Stimulated activated CD8-positive, alpha-beta memory T cell treated with anti-CD3 and anti-CD28 coated beads, Interleukin-7, amount 100 ng/mL, for 24 hours (primary cell): ENCODE data around the gene RHEX.
"Not testable (repeated sequence)": the region's sequence is repeated elsewhere in the genome, so short reads cannot be mapped to it uniquely, and the experiment has no call there.

Experiments
- DNase-seq: peaks from one replicate; pipeline ENCODE4 v3.0.0-alpha.2; 2020; ENCODE audit warnings: low read depth

RHEX gene, protein sequence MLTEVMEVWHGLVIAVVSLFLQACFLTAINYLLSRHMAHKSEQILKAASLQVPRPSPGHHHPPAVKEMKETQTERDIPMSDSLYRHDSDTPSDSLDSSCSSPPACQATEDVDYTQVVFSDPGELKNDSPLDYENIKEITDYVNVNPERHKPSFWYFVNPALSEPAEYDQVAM

DNA sequence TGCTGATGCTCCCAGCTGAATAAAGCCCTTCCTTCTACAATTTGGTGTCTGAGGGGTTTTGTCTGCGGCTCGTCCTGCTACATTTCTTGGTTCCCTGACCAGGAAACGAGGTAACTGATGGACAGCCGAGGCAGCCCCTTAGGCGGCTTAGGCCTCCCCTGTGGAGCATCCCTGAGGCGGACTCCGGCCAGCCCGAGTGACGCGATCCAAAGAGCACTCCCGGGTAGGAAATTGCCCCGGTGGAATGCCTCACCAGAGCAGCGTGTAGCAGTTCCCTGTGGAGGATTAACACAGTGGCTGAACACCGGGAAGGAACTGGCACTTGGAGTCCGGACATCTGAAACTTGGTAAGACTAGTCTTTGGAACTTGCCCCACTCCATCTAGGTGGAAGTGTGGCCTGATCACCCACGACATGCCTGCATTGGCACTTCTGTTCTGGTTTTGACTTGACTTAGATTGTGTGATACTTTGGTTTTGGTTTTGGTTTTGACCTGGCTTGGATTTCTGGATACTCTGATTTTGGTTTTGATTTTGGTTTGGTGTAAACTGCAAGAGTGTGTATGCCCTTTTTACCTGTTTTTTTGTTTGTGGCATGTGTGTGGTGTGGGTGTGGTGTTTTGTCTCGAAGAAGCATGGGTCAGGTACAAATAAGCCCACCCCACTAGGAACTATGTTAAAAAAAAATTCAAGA, at the start of gene RHEX:
TSS of gene RHEX (plus strand) at position 255 of the 692 bp plus-strand sequence. CDS start 44,656 bp downstream, outside the sequence.
- not testable (repeated sequence) for DNase-seq

DNA sequence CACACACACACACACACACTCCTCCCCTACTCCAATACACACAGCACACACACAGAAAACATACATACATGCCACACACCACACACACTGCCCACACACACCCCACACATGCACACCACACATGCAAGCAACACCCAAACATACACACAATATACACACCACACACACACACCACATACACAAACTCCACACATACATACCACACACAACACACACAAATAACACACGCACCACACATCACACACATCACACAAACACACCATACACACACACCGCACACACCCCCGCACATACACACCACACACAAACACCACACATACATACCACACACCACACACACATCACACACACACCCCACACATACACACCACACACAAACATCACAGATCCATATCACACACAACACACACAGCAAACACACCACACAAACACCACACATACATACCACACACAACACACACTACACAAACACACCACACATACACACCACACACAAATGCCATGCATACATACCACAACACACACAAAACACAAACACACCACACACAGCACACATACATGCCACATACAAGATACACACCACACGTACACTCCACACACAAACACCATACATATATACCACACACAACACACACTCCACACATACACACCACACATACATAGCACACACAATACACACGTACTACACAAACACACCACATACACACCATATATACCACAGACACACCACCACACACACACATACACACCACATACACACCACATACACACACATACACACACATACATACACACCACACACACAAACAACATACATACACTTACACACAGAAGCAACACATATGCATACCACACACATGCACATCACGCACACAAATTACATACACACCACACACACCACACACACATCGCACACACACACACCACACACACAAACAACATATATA, 48.8 kb upstream of the RHEX start:
- no peak for DNase-seq

DNA sequence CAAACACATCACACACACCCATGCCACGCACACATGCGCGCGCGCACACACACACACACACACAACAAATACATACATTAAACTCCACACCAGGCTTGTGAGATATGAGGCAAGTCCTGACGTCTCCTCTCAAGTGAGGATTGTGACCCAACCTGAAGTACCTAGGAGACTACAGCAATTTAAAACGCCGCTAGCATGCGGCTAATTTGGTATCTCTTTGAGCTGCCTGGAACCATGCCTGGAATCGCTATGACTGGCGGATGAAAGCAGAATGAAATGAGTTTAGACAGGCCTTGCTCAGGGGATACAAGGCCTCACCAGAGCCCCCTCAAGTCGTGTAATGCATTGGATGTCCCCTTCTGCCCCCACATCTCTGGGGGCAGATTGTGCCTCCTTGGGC, 48.1 kb upstream of the RHEX start:
- no peak for DNase-seq

DNA sequence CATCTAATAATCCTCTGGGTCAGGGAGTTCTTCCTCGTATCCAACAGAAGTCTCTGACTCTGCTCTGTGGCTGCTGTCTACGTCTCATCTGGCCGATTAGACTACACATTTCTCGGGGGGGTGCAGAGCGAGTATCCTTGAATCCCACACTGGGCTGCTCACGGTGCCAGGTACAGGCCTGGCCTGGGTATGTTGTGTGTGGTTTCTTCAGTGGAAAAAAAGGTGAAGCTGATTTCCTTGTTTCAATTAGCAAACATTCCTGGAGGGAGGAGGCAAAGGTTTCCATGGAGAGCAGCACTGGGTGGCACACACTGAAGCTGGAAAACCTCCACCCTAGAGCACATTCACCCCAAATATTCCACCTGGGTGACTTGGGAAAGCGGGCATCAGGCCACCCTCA, 47.7 kb upstream of the RHEX start:
- DNase-seq: no peak

DNA sequence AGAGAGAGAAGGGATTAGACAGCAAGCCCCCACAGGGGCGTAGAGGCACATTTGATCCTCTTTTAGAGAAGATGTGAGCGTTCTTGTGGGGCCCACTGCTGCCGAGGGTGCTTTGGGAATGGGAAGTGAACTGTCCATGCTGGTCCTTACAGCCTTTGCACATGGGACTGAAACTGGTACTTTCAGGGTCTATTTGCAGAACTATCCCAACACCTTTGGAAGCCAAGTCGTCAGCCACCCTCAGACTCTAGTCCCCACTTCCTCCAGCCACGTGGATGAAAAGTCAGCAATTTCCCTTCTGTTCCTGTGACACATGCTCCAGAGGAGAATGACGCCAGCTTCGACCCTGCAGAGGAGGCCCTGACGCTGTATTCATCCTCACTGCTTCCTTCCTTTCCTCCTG, 47.2 kb upstream of the RHEX start:
- DNase-seq: no peak

DNA sequence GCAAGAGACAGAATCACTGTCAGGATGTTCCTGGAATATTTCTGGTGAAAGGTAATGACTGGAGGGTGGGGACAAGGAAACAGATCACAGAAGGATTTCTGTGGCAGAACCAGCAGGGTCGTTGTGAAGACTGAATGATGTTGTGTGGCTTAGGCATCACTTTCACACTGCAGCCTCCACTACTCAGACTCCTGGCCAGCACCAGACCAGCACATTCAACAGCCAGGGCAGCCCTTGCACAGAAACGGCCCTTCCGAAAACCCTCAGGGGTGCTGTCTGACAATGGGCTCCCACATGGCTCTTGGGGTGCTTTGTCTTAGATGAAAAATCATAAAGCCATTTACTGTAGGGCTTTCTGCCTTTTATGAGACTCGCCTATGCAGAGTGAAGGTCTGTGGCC, 46.0 kb upstream of the RHEX start:
- no peak for DNase-seq

DNA sequence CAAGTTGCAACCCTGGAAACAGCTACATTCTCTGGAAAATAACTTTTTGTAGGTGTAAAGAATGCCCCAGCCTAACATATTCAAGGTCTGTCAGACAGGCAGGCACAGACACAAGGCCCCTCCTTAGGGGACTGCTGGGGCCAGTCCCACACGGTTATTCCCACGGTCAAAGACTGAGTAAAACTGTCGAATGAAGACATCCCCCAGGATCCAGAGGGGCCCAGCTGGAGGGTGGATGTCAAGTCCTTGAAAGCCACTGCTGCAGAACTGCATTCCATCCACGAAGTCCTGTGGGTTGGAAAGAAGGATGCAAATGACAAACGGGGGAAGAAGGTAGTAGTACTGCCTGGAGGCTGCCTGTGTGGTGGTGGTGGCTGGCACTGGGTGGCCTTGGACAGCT, 42.9 kb upstream of the RHEX start:
- no peak for DNase-seq

DNA sequence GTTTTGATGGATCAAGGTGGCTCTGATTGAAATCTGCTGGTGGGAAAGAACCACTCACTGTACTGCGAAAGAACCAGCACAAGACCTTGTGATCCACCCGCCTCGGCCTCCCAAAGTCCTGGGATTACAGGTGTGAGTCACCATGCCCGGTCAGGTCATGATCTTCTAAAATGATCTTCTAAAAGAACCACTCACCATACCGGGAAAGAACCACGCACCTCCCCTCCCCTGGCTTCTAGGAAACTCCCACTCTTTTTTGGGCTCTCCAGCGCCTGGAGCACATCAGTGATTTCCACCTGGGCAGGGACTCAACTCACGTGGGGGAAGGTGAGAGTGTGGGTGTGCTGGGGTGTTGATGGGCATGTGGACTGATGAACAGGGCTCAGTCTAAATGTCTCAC, 41.9 kb upstream of the RHEX start:
- DNase-seq: no peak

DNA sequence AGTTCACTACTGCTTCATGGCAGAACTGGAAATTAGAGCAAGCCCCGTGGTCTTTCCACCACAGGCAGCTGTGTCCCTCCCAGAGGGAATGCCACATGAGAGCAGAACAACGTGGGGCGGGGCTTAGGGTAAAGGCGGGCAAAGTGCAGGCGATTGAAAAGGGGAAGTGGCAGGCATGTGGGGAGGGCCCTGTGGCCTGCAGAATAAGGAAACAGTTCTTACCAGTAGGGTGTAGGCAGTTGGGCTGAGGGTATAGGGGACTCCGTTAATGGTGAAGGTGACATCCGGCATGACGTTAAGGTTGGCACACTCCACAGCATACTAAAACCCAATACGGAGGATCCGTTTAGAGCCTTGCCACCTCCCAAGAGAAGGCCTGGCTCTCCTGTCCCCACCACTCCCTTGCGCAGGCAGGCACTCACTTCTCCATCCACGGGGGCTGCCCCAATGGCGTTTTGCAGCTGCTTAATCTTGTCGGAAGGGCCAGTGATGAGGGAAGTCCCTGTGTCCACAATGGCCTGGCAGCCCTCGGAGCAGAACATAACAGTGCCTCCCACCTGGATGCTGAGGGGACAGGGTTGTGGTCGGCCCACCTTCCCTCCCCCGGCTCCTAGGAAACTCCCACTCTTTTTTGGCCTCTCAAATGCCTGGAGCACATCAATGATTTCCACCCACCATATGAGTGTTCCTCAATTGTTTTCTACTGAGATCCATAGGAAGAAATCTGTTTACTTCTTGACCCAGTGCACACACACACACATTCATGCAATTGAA, 40.7 kb upstream of the RHEX start:
- DNase-seq: peak; percentile 7

DNA sequence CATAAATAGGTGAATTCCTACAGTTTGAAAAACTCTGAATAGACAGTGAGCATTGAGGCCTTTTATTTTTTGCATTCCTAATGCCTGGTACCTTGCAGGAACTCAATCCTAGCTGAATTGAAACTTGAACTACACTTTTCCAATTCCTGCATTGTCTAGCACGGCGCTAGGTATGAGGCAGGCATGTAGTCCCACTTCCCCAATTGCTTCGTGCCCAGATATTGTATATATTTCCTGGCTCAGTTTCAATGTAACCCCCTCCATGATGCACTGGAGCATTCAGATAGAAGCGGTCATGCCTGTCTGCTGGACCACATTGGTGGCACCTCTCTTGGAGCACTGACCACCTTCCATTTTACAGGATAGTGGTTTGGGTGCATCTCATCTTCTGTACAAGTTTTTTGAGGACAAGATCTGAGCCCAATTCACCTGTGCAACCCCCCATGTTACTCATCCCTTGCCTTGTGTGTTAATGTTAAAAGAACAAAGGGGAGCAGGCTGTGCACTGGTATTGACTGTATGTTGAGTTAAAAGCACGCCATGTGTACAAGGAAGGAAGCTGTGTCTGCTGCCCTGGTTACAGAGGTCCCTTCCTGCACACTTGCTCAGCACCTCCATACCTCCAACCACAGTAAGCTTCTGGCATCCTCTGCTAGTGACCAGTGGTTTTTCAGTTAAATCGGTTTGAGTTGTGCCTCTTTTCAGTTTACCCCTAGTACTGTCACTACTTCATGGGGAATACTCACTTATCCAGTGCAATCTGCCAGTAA, 39.8 kb upstream of the RHEX start:
- no peak for DNase-seq

DNA sequence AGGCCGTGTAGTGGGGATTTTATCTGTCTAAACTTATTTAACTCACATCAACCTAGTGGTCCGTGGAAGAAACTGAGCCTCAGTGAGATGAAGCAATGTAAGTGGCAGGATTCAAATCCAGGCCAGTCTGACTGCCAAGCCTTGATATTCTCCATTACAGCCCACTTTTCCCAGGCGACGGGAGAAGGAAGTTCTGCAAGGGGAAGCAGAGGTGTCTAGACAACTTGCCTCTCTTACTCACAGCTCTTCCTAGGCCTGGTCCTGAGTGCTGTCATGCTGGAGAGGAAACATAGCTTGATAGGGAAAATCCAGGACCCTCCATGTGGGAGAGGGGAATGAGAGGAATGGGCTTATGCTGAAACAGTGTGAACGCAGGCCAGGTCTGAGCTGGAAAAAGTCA, 38.4 kb upstream of the RHEX start:
- no peak for DNase-seq

DNA sequence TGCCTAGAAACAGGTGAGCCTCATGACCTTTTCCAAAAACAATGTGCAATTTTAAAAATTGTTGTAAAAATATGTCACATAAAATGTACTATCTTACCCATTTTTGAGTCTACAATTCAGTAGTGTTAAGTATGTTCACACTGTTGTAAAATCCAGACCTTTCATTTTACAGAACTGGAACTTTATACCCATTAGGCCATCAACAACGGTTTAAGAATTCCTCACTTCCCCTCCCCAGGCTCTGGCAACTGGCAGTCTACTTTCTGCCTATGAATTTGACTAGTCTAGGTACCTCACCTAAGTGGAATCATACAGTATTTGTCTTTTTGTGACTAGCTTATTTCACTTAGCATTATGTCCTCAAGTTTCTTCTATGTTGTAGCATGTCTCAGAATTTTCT, 37.9 kb upstream of the RHEX start:
- DNase-seq: no peak

DNA sequence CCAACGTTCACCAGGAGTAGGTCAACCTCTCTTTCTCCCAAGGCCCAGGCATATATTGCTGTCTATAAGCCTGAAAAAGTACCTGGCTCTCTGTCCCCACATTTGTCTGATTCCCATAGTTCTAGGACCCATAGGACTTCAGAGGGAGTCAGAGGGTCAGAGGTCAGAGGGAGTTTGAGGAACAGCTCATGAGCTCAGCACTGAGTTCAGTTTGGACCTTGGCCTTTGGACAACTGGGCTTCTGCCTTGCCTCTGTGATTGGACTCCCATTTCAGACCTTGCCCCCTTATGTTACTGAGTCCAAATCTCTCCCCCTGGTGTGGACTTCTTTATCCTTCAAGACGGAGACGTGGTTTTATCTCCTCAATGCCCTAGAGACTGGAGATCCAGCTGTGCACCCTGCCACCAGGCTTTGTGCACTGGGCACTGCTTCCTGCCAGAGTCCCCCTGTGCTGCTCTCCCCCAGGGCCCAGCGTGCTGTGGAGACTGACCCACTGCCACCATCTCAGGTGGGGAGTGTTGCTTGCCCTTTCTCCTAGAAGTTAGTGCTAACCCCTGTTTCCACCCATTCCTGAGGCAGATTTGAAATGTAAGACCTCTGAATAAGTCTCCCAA, 32.5 kb upstream of the RHEX start:
- no peak for DNase-seq

DNA sequence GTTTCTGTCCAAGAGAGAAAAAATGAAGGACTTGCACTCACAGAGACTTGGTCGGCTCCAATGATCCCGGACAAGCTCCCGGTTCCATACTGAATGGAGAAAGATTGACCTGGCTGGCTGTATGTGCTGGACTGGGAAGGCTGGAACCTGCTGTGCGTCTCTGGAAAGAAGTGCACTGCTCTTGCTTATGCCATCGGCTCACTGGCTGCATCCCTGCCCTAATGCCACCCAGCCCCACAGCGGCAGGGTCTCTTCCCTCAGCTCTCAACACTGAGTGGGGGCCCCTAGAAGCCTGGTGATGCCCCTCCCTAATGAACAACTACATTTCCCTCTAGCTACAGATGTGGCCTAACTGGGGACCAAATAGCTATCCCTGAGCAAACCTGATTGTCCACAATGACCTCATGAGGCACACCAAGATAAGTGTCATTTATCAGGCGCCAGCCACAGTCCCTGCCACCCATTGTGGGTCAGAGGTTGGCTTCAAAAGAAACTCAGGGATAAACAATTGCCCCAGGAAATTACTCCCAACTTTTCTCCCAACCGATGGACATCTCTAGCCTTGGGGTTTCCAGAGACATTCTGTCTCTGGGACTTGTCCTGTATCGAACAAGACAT, 31.9 kb upstream of the RHEX start:
- DNase-seq: no peak

DNA sequence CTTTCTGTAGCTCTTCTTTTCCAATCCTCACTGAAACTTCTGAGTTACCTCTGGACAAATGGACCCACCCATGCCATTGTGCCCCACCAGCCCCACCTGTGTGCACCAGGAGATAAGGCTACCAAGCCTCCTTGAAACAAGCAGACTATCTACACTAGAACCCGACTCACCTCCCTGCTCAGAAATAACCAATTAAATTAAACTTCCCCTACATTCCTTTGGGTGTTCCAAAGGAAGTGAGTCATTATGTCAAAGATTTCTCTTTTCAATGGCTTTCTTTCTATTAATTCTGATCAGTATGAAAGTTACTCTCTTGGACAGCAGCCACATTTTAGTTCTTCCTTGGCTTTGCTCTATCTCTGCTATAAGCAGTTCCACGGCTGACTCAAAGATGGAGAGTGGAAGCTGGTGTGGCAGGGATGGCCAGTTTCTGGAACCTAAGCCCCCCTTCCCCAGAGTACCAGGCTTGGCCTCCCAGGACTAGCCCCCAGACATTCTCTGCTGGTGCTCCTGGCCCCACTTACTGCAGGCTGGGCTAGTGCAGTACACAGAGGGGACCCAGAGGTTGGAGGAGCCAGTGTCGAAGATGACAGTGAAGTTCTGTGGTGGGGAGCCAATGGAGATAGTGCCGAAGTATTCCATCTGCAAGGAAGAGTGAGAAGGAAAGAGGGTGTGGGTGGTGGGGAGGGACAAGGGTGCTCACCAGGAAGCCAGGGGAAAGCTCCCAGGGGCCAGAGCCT, 31.2 kb upstream of the RHEX start:
- DNase-seq: no peak

DNA sequence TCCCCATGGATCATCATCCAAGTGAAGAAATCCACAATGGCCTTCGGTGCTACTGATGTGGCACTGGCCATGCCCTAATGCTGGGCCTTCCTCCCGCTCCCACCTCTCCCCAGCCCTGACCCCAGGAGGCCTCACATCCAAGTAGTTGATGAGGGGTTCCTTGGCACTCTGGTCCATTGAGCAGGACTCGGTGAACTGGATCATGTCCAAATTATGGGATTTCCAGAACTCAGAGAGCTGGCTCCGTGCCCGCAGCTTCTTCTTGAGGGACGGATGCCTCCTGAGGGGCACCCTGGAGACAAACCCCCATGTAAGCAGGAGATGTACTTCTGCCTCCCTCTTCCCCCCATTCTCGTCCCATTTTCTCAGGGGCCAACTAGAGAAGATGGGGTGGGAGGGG, 30.2 kb upstream of the RHEX start:
- no peak for DNase-seq

DNA sequence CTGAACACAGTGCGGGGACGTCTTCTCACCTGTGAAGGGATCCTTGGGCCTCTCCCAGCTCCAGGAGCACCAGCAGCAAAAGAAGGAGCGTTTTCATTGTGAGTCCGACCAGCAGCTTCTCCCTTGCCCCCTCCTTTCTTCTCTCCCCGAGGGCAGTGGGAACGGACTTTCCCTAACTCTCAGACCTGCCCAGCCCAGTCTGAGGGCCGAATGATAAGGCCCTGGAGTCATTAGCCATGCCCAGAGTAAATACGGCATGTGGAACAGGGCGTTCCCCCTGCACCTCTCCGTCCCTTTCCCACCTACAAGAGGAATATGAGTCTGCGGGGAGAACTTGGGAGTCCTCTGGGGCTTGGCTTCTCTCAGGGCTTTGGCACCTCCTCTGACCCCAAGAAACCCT, 29.3 kb upstream of the RHEX start, which contains the start of gene CTSE:
TSS of gene CTSE (minus strand) at position 201 of the 400 bp plus-strand sequence. CDS start at position 97, 104 bp downstream.
- DNase-seq: no peak

DNA sequence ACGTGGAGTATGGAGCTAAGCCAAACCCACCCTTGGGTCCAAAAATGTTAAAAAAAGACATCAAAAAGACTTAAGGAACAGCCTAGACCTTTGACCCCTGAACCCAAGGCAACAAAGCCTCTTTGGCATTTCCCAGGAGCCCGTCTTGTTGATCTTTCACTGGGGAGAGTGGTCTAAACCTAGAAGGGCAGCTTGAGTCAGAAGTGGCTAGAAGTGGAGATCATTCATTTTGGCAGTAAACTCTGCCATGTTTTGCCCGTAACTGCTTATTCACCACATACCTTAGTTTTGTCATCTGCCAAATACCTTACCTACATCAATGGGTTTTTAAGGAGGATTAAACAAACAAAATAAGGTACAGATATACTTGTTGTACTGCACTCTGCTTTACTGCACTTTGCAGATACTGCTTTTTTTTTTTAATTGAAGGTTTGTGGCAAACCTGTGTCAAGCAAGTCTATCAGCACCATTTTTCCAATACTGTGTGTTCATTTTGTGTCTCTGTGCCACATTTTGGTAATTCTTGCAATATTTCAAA, 27.6 kb upstream of the RHEX start:
- DNase-seq: no peak

DNA sequence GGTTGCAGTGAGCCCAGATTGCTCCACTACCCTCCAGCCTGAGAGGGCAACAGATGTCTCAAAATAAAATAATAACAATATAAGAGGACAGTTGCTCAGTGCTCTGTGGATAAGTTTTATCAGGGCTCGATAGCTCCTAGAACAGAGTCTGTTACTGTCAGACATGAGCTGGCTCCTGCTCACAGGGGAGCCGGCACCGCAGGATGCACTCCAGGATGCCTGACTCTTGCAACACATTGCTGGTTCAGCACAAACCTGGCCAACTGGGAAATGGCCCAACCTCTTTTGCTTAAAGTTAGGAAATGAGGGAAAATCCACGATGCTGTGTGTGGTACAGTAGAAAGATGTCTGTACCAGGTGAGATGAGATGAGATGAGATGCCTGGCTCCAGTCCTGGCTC, 23.5 kb upstream of the RHEX start:
- no peak for DNase-seq
